GM23338 (cell line): ENCODE data around the gene SIGLEC9.

Experiments
- CREB1 ChIP-seq: fragments of 250-450 bp; sonication (Bioruptor Pico); IDR thresholded peaks from 2 replicates; pipeline ENCODE4 v1.5.0; 2020; ENCODE audit warnings: low read depth, mild to moderate bottlenecking, moderate library complexity
- EZH2 ChIP-seq: fragments of 200-600 bp; sonication (generic); IDR thresholded peaks from one replicate; pipeline ENCODE4 v1.8.0; 2017; ENCODE audit warnings: antibody characterized with exemption, mild to moderate bottlenecking, low read depth; ENCODE audit not compliant: unreplicated experiment
- EZH2phosphoT487 ChIP-seq: fragments of 200-600 bp; sonication (generic); IDR thresholded peaks from one replicate; pipeline ENCODE4 v1.8.1; 2018; ENCODE audit warnings: antibody characterized with exemption; ENCODE audit not compliant: unreplicated experiment
- JUNB ChIP-seq: IDR thresholded peaks from one replicate; pipeline ENCODE4 v1.6.1; 2016; ENCODE audit warnings: antibody characterized with exemption; ENCODE audit not compliant: unreplicated experiment
- POLR2AphosphoS5 ChIP-seq: IDR thresholded peaks from 2 replicates; pipeline ENCODE4 v1.6.1; 2016; ENCODE audit warnings: antibody characterized with exemption, low read depth
- REST ChIP-seq: IDR thresholded peaks from one replicate; pipeline ENCODE4 v1.6.1; 2018; ENCODE audit warnings: antibody characterized with exemption; ENCODE audit not compliant: unreplicated experiment
- STAT1 ChIP-seq: IDR thresholded peaks from one replicate; pipeline ENCODE4 v1.6.1; 2016; ENCODE audit warnings: antibody characterized with exemption; ENCODE audit not compliant: unreplicated experiment
- ZNF331 ChIP-seq: fragments of 250-450 bp; sonication (Bioruptor Pico); IDR thresholded peaks from 2 replicates; pipeline ENCODE4 v1.5.0; 2020; ENCODE audit warnings: low read depth, mild to moderate bottlenecking, moderate library complexity
- ZNF462 ChIP-seq: fragments of 250-450 bp; sonication (Bioruptor Pico); IDR thresholded peaks from 2 replicates; pipeline ENCODE4 v1.5.0; 2020; ENCODE audit warnings: mild to moderate bottlenecking, moderate library complexity
- TF ChIP-seq, protein P1 (sequence below), 2 experiments: fragments of 200-600 bp in 1 of 2; sonication (generic) in 1 of 2; conservative IDR thresholded peaks; 2 replicates each; pipeline versions ENCODE4 v1.5.1 to v1.6.1; 2016 to 2017; ENCODE audit warnings: antibody characterized with exemption in 2 of 2, low read depth in 2 of 2, mild to moderate bottlenecking in 2 of 2, moderate library complexity in 1 of 2

DNA sequence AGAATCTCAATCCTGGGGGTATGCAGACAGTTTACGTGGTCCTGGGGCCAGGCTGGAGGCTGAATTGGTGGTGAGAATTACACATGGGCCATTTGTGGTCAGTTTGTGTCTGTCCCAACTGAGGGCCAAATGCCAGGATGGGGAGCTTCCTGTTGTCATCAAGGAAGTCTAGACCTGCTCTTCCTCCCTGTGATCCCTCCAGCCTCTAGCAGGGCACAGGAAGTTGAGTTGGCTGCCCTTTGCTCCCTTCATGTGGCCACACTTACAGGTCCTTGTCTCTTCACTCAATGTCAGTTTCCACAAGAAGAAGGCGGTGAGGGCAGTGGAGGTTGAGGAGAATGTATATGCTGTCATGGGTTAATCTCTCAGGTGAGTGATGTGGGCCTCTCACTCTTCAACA lies 47.5 kb downstream of the SIGLEC9 start:
- TF ChIP-seq ZNF331 (no peak), POLR2AphosphoS5 (no peak), STAT1 (no peak), EZH2phosphoT487 (no peak), EZH2 (no peak), JUNB (no peak), CREB1 (CRISPR knock-in tag) (no peak), REST (no peak), ZNF462 (CRISPR knock-in tag) (no peak)
- TF ChIP-seq, protein P1, sequence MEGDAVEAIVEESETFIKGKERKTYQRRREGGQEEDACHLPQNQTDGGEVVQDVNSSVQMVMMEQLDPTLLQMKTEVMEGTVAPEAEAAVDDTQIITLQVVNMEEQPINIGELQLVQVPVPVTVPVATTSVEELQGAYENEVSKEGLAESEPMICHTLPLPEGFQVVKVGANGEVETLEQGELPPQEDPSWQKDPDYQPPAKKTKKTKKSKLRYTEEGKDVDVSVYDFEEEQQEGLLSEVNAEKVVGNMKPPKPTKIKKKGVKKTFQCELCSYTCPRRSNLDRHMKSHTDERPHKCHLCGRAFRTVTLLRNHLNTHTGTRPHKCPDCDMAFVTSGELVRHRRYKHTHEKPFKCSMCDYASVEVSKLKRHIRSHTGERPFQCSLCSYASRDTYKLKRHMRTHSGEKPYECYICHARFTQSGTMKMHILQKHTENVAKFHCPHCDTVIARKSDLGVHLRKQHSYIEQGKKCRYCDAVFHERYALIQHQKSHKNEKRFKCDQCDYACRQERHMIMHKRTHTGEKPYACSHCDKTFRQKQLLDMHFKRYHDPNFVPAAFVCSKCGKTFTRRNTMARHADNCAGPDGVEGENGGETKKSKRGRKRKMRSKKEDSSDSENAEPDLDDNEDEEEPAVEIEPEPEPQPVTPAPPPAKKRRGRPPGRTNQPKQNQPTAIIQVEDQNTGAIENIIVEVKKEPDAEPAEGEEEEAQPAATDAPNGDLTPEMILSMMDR (conservative IDR thresholded peaks at IDR 0.05; ENCODE audit: low read depth in 2 of 2), result no peak
